ENCODE results near the gene TAP1. TPM values are rescaled to one million over a fixed set of nuclear protein-coding genes. Genes with fewer than 3 reads are reported as not detected.

Gene TAP1
- polyA plus RNA-seq, 12 donors, result 6.5 to 13.6 (median 9.1) TPM; not detected in 1

DNA sequence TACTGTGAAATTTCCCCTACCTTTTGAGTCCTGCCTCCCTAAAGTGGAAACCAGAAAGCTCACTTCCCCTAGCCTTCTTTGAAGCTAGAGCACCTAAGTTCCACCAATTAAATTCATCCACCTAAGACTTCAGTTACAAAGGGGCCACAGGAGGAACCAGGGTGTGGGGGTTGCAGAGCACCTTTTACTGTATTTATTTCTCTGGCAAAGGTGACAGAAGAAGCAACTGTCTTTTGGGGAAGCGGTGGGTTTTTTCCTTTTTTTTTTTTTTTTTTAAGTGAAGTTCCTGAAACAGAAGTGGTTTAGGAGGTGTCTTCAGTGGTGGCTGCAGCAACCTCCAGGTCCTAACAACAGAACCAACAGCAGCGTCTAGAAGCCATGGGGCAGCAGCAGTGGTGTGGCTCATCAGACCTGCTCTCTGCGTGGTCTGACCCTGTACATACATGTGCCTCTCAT lies 13.5 kb upstream of the TAP1 start:
- no peak for DNase-seq

DNA sequence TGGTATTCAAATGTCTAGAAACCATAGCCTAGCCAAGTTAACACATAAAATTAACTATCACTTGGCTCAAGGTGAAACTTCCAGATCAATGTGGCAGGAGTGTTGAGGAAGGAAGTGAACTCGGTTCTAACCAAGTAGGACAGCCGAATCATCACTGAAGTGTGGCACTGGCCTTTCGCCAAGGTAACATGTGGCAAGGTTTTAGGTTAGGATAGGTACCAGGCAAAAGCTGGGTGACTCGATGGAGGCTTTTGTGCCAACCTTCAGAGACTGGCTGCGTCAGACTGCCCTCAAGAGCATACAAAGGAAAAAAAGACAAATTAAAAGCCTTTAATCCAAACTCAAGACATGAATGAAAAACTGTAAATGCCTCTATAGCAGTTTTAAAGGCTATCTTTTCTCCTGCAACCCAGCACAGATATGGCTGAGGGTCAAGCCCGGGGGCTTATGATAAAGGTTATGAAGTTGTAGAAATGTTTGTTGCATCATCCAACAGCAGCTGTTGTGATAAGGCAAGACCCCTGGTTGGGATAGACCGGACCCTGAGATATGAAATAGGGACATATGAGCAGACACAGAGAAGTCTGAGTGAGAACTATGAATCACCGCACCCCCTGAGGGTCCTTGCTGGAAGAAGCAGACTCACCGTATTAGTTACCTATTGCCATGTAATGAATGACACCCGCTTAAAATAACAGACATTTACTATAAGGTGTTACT lies 12.4 kb upstream of the TAP1 start:
- no peak for DNase-seq

DNA sequence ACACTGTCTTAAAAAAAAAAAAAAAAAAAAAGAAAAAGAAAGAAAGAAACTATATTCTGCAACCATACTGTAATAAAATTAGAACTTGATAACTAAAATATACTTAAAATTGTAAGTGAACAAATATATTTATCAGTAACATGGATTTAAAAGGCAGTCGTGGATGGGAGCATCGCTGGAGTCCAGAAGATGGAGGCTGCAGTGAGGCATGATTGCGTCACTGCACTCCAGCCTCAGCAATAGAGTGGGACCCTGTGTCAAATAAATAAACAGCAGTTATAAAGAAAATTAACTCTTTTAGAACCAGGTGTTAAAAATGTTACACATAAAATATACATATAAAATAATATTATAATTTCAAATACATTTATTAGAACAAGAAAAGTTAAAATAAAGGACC lies 9.2 kb upstream of the TAP1 start:
- DNase-seq, result no peak

DNA sequence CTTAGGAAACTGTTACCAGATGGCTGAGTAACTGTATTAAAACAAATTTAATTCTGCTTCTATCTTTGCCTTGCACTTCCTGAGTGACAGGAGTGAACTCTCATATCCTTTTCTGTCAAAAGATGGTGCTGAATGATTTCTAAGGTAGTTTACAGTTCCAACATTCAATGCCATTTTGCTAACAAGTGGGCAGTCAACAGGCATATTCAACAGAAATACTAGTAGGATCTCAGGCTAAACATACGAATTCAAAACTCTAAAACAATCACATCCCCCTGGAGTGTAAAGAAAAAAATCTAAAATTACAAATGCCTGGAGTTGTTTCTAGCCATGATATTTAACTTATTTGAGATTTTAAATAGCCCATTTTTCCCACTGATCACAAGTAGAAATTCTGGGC lies 7.2 kb upstream of the TAP1 start:
- no peak for DNase-seq

DNA sequence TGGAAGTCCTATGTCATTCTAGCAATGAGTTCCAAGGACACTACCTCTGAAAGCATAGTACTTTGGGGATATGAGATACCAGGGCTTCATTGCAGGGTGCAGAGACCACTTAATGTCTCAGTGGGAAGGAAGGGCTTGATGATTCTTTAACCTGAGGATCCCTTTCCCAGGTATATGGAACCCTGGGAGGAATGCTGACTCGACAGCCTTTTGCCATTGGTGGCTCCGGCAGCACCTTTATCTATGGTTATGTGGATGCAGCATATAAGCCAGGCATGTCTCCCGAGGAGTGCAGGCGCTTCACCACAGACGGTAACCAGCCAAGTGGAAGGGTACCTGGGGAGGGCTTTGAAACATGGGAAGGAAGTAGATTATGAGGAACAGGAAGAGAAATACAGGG lies 4.7 kb upstream of the TAP1 start:
- no peak for DNase-seq

DNA sequence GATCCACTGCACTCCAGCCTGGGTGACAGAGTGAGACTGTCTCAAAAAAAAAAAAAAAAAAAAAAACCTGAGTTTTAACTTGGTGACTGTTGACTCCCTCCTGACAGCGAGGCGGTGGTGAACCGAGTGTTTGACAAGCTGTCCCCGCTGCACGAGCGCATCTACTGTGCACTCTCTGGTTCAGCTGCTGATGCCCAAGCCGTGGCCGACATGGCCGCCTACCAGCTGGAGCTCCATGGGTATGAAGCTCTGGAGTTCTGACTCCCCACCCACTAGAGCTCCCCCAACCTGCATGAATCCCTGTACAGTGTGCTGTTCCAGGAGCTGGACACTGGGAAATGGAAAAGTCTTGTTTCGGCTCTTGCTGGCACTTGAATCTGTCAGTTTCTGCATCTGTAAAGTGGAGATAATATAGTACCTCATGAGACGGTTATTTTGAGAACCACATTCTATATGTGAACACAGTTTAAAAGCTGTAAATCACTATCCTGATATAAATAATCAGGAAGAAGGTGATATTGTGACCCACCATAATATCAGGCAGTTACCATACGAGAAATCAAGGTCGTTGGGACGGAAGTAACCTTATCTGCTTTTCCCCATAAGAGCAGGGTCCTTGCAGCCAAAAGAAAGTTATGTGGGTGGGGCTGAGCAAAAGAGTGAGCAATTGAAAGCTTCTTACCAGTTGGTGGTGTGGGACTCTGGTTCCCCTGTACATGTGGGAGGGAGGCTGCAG lies 3.8 kb upstream of the TAP1 start:
- no peak for DNase-seq

DNA sequence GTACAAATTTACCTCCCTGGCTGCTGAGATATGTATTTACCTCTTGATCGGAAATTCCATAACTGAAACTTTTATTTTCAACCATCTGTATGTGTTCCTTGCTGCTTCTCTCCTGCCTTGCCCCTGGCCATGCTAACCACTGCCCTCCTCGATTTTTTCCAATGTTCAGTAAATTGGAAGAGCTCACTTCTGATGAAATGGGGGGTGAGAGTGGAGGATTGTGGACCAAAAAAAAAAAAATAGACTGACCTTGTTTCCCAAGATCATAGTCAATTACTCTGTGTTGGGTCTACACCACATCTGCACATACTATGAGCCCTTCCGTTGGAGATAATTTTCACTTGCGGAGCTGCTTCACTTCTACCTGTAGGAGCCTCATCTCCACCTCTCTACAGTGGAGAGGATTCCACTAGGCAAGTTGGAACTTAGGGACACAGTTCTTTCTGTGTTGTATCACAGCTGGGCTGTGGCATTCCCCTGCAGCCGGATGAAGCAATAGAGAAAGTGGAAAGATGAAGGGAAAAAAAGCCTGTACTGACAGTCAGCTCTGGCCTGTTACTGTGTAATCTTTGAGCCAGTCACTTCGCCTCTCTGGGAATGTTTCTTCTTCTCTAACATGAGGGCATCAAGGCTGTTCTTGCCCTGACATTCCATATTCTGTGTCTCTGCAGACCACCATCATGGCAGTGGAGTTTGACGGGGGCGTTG lies 2.1 kb upstream of the TAP1 start:
- DNase-seq, result no peak

DNA sequence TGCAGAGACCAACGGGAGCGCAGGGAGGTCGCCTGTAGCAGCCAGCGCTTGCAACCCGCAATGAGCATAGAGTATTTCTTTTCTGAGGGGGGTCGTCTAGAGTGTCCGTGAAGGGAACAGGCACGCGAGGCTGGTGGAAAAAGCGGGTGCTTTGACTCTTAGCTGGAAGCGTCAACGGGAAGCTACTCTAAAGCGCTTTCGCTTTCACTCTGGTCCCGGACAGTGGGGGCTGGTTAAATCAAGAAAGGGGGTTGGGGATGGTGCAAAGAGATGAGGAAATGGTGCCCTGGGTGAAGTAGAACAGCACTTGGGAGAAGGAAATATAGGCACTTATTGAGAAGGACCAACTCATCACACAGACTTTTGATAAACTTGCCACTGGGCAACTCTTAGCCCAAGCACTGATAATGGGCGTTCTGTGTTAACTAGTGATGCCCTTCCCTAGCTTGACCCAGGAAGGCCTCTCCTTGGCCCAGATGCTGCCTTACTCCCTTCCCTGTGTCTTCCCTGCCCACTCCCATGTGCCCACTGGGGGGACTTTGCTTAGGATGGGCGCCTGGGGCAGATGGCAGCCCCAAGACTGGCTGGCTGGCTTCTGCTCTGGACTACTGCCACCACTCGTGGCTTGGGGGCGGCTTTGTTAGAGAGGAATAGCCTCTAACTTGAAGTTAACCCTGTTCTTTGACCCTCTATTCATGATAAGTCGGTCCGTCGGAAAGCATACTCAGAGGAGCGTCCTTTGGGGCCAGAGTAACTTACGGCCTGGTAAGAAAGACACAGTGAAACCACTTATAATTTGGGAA lies 1.1 kb upstream of the TAP1 start:
- DNase-seq, result peak; percentile 52

DNA sequence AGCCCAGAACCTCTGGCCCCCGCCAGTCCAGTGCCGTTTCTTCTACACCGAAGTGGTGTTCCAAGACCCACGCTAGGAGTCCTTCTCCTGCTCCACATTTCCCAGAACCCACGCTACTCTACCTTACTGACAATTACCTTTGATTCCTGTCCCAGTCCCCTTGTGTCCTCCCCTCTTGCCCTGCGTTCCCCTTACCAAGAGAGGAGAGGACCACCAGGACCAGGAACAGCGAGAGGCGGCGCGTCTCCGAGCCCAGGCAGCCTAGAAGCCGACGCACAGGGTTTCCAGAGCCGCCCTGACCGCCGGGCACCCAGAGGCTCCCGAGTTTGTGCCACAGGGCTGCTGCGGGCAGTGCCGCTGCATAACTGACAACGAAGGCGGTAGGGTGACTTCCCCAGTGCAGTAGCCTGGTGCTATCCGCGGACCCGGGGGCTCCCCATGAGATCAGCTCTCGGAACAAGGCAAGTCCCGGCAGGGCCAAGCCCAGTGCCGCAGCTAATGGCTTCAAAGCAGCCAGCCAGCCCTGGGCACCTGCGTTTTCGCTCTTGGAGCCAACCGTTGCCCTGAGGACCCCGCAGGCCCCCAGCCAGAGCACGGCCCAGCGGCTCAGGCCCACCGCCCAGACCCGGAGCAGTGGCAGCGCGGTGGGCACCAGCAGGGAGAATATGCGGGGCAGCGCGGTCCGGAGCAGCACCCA lies 512 bp downstream of the TAP1 start:
- DNase-seq, result no peak

DNA sequence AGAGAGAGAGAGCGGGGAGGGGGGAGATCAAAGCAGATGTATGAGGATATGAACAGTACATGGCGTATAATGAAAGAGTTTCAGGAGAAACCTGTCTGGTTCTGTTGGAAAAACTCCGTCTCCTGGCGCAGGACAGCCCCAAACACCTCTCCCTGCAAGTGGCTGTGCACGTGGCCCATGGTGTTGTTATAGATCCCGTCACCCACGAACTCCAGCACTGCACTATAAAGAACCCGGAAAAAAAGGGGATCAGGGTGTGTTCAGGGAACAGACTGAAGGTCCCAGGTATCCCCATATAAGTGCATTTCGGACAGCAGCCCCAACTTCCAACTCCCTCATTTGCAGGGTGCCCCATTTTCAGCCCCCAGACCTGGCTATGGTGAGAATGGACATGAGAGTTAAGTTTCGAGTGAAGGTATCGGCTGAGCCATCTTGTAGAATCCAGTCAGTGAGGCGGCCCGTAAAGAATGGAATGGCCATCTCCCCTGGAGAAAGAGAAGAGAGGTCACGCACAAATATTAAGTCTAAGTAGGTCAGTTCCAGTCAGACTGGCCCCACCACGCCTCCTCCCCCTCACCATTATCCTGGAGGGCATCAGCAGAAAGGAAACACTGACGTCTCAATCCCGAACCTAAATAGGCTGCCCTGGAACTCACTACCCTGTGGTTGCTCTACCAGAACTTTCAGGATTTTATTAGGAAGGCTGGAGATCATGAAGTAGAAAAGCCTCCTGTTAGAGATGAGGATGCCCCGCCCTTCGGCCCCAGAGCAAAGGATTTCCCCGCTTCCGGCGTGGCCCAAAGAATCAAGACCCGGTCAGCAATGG lies 1.3 kb downstream of the TAP1 start:
- no peak for DNase-seq

DNA sequence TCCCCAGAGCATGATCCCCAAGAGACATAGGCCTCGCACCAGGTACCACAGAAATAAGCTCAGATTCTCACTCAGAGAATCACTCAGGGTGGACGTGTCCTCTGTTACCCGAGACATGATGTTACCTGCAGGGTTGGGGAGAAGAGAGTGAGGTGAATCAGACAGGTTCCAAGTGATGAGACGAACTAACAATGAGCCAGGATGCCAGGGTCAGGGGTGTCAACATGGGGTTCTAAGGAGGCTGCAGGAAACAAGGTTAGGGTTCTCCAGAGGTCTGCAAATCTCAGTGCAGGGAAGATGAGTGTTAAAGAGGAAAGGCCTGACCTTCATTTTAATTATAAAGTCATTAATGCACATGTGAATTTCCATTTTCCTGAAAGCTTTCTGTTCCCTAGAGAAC lies 2.5 kb downstream of the TAP1 start:
- DNase-seq, result no peak

DNA sequence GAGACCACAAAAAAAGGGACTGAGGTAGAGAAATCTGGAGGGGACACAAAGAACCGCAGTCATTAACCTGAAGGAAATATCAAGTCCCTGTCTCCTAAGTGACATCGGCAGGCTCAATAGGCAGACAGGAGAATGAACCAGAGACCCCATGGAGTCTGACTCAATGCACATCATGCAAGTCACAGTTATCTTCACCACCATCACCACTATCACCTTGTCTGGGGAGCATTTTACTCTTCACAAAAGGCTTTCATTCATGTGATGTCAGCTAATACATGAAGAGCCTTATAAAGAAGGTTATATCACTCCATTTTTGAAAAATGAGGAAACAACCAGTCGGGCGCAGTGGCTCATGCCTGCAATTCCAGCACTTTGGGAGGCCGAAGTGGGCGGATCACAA lies 4.4 kb downstream of the TAP1 start:
- DNase-seq, result no peak

DNA sequence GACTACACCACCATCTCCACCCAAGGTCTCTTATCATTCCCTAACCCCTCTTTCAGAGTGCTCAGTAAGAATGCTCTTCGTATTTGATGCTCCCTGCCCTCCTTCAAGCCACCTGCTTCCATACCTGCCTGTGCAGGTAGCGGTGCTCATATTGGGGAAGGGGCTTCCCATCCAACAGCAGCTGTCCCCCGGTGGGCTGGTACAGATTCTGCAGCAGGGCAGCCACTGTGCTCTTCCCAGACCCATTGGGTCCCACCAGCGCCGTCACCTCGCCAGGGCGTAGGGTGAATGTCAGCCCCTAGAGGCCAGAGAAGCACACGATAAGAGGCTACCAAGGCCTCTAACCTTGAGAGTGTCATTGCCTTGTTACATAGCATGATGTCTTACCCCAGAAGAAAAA lies 5.7 kb downstream of the TAP1 start:
- no peak for DNase-seq

DNA sequence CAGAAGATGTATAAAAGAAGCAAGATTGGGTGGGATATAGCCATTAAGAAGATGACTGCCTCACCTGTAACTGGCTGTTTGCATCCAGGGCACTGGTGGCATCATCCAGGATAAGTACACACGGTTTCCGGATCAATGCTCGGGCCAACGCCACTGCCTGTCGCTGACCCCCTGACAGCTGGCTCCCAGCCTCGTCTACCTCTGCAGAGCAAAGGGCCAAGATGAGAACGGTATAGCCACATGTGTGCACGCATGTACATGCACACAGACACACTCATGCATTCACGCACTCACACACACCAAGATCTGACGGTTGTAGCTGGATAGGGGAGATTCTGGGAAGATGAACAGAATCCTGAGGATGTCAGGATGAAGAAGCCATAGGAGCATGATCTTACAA lies 6.5 kb downstream of the TAP1 start:
- DNase-seq, result no peak

DNA sequence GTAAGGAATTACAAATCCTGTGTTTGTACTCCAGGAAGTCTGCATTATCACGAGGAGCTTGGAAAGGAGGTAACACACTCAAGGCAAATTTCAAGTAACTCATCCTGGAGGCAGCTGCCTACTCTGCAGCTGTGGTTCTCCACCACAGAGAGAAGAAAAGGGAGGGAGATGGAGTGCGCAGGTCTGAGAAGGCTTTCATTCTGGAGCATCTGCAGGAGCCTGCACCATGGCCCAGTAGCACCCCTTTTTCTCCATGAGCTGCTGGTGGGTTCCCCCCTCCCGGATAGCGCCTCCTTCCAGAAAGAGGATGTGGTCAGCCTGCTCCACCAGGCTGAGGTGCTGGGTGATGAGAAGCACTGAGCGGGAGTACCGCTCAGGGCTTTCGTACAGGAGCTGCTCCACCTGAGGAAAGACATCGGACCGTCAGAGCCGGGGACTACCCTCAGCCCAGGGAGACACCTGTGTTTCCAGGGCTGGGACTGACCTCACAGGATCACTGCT lies 8.1 kb downstream of the TAP1 start:
- DNase-seq, result no peak

DNA sequence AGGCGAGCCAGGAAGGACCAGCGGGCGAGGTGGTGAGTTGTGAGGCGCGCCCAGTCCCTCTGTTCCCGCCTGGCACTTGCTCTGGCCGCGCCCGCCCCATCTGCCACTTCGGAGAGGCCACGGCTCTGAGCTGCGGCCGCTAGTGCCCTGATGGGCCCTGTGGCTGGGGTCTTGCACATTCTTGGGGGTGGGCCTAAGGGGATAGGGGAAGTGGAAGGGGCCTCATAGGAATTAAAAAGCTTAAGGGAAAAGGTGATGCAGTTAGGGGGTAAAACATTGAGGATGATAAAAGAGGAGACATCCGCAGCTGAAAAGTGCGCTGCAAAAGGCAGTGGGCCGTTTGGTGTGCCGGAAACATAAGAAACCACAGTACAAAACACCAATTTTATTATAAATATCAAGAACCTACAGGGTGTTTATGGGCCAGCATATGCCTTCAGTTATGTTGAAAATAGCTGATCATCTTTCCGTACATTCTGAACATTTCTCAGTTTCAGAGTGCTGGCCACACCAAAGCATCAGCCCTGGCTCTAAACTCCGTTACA lies 8.6 kb downstream of the TAP1 start:
- DNase-seq, result no peak

DNA sequence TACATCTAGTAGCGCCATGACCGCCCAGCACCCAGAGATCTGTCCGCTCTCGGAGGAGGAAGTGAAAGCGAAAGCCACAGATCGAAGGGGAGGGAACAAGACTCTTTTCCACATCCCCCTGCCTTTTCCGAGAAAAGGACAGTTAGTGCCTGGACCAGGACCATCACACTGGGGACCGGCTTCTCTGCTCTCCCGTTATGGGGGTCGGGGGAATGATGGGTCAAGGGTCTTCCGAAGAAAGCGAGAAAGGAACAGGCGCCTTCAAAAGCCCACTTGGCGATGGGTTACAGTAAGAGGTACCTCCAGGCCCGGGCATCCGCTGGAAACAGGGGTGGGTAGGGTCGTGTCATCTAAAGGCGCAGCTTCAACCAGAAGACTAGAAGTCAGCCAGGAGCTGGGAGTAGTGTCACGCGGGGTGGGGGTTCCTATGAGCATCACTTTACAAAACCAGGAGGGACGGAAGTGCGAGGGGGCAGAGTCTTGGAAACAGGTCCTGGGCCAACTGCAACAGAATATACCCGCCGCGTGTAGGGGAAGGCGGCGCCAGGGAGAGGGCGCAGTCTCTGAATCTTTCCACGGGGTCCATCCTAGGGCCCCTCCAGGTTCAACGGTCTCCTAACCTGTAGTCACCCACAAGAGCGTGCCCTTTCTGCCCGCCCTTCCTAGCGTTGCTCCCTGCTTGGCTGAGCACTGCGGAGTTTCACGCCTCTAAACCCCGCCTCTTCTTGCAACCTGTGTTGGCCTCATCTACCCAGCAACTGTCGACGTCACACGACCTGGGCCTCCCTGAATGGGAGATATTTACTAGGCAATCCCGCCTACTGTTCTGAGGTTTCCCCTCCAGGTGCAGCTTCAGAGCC lies 9.3 kb downstream of the TAP1 start, which contains the start of gene PSMB8:
Gene PSMB8 (minus strand): TSS at position 69 of the 860 bp plus-strand sequence. CDS start 51 bp downstream, at position 18.
- DNase-seq, result peak; percentile 95

DNA sequence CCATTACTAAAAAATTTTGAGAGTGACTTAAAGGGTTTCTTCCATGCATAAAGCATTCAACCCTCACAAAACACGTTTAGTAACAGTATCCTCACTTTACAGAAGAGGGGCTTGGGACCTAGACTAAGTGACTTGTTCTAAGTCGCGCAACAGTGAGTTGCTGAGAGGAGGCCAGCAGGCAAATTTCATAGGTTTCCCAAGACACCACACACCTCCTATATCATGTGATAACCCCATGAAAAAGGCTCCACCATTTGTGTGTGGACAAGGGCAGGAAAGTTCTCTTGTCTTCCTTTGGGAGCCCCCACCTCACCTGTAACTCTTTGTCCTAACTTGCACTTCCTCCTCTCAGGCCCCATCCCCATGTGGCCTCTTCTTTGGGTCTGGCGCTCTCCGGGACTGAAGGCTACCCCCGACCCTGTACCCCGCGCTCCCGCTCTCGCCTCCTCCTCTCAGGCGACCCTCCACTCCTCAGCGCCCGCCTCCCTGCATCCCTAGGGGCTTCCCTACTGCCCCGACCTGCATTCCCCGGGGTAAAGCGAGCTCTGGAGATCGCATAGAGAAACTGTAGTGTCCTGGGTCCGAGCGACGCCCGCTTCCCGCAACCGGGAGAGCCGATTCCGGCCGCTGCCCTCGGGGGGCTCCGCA lies 10.0 kb downstream of the TAP1 start:
- DNase-seq, result no peak

Measured in muscle of arm (tissue), 12 donors.